ENCODE measurements around the gene CERK. TPM values are rescaled to one million over a fixed set of nuclear protein-coding genes. Genes with fewer than 3 reads are reported as not detected.

The CERK gene
- total RNA-seq, 1 donor from 2014 or later = 42.0 TPM

DNA sequence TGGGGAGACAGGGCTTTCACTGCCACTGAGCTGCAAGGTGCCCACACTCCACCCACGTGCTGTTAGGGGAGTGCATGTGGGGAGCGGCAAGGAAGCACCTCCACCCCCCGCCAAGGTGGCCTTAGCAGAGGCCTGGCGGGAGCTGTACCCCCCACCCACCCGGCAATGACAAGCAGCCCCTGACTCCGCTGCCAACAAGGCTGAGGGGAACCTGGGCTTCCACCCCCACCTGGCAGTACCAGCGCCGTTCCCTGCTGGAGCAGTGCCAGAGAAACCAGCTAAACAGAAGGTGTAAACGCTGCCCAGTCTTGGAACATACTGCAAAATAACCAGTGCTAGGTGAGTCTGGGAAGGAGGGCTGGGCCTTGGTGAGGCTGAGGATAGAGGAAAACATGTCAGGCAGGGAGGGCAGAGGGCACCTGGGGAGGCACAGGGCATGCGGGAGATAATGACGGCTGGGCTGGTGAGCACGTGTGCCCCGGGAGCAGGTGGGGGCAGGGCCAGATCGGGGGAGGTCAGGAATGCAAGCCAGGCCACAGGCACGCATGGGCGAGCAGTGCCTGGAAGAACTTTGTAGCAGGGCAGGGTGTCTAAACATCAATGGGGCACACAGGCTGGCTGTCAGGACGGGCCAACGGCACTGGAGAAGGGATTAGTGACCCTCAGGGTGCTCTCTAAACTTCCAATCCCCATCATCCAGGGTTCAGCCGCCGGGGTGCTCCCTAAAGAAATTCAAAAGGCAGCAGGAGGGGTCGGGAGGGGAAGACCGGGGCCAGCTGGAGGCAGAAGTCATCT lies 6.6 kb downstream of the CERK start:
- DNase-seq = no peak

DNA sequence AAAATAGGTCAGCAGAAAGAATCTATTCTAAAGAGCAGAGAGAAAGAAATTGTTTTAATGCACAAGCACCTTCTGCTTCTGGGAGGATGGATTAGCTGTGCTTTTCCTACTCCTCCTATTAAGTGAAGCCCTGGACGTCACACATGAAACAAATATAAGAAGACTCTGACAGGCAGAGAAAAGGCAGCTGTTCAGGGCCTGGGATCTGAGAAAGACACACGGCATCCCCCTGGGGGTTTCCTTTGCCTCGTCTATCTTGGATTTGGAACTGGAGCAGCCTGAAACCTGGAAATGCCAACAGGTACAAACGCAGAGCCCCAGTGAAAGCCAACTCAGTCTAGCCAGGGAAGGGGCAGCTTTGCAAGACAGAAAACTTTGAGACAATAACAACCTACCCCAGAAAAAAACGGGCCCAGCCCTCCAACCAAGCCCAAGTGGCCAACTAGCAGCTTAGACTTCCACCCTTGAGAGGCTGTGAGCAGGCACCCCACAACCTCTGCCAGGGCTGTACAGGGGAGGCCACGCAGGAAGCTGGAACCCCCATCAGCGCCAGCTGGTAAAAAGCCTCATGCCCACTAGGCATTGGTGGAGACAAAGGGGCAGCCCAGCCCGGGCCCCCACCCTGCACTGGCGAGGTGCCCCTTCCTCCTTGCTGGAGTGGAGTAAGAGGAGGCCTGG lies 7.3 kb downstream of the CERK start:
- DNase-seq = no peak

DNA sequence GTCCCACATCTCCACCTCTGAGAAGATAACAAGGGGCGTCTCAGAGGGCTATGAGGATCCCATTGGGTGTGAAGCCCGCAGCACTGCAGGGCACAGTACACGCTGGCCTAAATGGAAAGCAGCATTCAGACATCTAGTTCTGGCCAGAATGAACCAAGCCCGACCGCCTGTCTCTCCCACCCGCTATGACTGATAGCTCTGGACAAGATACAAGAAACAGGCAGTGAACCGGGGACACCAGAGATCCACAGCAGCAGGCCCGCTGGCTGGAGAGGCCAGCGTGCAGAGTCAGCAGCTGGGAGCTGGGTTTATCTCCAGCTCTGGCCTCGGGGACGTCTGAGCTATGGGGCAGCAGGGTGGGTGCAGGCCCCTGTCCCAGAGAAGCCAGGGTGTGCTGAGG lies 9.6 kb downstream of the CERK start:
- DNase-seq = no peak

DNA sequence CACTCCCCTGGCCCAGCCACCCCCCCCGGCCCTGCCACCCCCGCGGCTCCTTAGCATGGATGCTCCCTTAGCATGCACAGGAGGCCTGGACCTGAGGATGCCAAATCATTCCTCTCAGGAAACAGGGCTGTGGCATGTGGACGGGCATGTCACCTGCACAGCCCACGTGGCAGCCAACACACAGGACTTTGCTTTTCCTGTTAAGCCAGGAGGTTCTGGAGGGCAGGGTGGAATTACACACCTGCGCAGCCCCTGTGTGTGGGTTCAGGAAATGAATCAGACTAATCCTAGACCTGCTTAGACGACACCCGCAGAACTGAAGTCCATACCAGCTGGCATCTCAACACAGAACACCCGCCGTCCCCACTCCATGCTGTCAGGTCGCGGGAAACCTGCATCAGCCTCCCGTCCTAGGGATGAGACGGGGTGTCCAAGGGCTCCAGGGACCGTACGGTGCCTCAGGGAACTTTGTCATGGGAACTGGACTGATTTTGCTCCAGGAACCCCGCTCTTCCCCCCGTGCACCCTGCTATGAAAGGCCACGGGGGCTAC lies 10.2 kb downstream of the CERK start:
- DNase-seq = no peak

DNA sequence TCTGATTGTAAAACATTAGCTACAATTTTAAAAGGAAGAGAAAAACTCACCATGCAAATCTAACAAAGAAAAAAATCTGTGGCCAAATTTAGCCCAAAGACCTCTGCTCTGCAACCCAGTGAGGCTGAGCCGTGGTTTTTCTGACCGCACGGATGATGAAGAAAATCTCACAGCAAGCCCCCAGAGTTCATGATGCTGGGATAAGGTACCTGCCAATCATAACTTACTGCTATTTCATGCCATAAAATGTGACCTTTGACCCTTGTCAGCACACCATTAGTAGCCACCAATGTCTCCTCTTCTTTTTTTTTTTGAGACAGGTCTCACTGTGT lies 11.1 kb downstream of the CERK start:
- DNase-seq = no peak

DNA sequence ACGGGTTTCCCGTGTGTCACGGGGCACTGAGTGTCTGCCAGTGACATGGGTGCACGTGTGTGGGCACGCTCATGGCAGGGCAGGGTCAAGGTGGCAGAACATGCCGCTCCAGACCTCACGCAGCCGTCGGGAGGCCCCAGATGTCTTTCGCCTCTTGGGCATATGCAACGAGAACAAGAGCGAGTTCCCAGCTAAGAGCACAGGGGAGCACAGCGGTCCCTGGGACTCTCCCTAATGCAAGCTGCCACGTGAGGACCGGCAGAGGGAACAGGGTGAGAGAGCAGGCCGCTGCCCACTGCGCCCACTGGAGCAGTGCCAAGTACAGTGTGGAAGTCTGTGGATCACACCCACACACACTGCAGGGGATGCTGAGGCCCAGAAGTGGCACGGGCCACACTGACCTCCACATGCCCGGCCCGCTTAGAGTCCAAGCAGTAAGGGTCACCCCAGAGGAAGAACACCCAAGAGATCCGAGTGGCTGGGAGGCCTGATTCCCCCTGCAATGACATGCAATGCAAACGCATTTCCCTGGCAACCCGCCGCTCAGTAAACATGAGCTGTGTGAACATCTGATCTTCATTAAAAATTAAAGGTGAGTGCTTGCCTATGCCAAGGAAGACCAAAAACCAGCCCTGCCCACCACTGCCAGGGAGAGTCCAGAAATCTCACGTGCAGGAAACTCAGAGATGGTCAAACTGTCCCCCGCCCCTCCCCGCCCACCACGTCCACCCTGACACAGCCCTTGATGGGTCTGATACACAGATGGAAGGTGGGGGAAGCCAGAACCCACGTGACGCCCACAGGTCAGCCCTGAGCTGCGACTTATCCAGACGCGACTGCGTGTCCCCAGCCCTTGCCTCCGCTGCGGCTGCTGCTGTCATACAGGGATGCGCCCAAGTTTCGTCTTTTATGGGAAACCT lies 11.7 kb downstream of the CERK start:
- DNase-seq = no peak

DNA sequence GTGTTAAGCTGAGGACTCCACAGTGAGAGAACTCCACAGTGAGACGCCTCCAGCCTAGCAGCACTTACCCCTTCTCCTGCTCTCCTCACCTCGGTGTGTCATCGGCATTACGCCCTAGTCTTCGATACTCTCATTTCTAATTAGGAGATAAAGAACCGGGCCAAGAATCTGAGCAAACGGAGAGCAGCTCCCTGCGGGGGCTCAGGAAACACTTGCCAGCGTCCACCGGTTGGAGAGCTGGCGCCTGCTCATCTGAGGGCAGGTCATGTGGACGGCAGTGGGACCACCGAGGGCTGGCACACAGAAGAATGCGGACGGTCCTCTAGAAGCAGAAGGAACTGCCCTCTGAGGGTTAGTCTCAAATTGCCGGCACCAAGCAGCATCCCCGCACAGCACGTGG lies 13.0 kb downstream of the CERK start:
- no peak for DNase-seq

DNA sequence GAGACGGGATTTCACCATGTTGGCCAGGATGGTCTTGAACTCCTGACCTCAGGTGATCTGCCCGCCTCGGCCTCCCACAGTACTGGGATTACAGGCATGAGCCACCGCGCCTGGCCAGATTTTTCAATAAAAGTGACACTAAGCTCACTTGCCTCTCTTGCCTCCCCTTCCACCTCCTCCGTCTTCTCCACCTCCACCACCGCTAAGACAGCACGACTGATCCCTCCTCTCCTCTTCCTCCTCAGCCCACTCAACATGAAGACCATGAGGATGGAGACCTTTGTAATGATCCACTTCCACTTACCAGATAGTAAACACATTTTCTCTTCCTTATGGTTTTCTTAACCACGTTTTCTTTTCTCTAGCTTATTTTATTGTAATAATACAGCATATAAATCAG lies 14.2 kb downstream of the CERK start:
- no peak for DNase-seq

DNA sequence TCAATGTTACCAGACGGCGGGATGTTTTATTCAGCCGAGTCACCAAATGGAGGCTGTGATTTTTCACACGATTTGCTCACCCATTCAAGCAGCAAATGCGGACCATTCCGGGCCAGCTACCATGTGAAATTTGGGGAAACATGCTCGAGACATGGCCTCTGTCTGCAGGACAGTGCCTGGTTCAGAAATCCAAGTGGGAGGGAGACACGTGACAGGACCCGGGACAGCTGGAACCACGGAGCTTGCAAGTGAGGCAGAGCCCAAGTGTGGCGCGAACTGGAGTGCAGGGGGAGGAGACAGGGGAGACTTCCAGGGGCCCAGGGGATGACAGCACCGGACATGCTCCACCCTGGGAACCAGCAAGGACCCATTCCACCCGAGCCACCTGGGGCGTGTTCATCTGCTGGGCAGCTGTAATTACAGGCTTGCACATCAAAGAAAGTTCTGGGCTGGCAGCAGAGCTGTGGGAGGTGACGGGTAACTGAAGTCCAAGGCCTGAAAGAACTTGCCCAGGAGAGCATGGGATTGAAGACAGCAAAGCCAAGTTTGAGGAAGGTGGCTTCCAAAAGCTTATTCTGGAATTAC lies 16.5 kb downstream of the CERK start:
- DNase-seq = no peak

DNA sequence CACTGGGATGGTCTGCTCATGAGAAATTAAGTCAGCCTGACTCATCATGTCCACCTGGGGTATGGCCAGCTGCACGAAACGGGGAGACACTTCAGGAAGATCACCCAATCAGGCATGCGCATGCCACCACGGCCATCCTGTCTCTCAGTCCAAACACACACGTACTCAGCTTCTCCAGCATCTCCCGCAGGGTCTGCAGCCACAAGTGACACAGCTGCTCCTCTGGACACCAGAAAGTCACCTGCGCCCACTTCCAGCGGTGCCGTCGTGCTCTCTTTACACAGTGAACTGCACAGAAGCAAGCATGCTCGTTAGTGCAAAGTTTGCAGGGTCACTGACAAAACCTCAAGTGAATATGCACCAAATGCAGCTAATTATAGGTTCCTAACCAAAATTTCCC lies 18.1 kb downstream of the CERK start:
- no peak for DNase-seq

DNA sequence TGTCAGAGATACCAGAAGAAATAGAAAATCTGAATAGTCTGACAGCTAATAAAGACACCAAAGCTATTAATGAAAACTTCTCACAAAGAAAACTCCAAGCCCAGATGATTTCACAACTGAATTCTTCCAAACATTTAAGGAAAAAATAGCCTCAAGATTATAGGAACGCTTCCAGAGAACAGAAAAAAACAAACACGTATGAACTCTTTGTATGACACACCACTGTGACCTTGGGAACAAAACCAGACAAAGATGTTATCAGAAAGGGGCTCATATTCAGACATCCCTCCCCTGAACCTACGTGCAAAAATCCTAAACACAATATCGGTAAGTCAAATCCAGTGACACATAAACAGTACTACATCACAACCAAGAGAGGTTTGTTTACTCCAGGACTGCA lies 23.5 kb downstream of the CERK start:
- no peak for DNase-seq

DNA sequence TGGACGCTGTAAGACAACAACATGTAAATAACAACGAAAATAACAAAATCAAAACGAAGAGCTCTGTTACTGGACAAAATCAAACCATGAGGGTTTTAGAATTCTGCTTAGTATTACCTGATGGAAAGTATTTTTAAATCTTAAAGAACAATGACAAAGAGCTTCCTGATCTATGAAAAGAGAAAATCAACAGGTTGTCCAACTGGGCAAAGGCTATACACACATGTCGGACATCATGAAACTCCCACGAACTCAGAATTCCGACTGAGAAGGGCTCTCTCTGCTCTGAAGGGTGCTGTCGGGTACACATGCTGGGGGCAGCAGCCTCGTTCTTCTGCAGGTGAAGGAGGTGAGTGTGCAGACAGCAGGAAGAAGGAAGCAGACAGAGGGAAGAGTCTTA lies 25.8 kb downstream of the CERK start:
- no peak for DNase-seq

DNA sequence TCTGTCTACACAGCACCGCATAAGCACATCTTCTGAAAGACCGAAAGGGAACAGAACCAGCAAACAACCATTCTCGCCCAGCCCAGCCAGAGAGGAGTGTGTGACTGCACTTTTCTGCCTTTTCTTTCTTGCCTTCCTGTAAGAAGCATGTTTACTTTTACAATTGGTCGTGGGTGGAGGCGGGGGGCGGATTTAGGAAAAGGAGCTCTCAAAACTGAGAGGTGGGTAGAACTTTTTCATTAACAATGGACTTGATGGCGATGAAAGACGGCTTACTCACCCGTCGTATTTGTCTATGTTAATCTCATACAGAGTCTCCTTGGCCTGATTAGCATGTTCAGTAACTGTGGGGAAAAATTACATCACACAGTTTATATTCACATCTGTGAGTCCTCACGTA lies 27.2 kb downstream of the CERK start:
- no peak for DNase-seq

DNA sequence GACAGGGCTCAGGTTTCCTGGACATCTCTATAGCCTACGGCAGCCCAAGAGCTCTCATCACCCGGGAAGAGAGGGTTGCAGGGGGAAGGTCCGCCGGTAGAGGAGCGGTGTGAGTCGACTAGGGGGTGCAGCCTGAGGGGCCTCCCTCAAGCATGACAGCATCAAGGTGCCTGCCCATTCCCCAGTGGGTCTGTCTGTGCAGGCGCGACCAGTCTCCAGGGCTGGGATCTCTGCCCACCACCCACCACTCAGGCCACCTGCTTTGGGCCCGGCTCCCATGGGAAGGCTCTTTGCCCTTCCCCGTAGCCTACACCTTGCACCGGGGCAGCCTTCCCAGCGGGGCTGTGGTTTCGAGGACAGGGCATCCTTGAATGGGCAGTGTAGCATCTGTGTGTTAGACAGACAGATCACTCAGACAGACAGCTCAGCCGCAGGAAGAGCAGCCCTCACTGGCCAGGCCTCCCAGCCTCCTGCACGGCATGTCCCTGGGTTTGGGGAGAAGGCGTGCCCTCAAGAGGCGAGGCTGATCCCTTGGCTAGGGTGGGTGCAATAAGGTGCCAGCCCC lies 29.2 kb downstream of the CERK start:
- DNase-seq = no peak

DNA sequence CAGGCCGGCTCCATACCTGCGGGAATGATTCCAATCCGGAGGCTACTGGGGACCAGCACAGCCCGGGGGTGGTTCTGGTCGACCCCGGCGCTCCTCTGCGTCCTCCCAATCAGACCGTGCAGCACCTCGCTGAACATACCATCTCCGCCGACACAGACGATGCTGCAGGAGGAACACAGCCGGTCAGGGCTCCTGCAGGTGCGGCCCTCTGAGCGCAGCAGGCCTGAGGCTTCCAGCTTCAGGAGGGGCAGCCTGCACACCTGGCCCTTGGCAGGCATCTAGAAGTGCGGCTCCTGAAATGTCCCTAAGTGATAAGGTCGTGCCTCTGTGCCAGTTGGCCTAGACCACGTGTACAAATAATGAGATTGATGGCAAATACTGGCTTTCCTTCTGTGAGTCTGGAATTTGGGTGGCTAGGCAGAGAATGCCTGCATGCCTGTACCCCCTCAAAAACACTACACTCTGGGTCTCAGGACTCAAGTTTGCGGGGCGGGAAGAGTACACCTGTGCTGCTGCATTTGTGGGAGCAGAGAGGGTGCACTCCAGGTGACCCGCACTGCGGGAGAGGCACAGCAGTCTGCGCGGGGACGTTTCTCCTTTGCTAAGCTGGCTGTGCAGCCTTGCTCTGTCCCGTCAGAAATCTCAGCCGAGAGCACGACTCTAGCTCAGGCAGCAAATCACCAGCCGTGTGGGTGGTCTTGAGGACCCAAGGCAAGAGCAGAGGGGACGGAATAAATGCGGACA lies 30.1 kb downstream of the CERK start:
- DNase-seq = no peak

DNA sequence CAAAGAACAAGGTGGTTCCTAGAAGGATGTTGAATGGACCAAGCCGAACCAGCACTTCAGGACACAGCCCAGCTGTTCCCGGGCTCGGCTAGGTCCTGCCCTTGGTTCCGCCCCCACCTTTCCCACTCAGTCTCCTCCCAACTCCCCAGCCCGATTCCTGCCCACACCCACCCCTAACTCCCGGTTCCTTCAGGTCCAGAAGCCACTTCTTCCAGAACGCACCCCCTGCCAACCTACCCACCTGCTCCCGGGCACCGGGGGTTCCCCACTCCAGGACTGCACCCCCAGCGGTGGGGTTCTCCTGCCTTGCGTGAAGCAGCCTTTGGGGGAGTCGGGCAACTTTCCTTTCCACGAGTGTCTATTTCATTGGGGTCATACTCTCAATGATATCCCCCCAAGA lies 30.7 kb downstream of the CERK start:
- no peak for DNase-seq

DNA sequence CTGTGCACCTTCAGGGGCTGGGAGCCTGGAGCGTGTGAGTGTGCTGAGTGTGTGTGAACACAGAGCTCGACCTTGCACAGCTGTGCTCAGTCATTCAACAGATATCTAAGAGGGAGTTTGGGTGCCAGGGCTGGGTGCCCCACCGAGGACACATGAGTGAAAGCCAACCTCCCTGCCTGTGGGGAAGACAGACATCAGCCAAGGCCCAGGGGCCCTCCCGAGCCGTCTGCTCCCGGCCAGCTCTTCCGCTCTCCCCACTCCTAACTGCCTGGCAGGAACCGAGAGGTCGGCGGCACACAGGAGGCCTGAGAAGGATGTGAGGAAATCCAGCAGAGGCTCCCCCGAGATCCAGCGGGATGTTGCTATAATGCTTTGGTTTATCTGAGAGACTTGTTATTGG lies 32.0 kb downstream of the CERK start:
- DNase-seq = no peak

DNA sequence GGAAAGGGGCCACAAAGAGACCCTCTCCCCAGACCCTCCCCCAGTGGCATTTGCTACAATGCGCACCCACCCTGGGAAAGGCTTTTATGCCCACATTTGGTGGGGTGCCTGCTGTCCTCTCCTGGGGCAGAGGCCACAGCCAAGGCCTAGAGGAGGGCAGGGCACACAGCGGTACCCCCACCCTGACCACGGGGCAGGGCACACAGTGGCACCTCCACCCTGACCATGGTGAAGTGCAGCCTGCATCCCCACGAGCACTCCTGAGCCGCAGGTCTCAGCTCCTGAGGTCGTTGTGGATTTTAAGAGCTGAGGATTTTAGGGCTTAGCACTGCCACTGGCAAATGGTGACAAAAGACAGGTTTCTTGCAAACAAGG lies 34.1 kb downstream of the CERK start:
- no peak for DNase-seq

DNA sequence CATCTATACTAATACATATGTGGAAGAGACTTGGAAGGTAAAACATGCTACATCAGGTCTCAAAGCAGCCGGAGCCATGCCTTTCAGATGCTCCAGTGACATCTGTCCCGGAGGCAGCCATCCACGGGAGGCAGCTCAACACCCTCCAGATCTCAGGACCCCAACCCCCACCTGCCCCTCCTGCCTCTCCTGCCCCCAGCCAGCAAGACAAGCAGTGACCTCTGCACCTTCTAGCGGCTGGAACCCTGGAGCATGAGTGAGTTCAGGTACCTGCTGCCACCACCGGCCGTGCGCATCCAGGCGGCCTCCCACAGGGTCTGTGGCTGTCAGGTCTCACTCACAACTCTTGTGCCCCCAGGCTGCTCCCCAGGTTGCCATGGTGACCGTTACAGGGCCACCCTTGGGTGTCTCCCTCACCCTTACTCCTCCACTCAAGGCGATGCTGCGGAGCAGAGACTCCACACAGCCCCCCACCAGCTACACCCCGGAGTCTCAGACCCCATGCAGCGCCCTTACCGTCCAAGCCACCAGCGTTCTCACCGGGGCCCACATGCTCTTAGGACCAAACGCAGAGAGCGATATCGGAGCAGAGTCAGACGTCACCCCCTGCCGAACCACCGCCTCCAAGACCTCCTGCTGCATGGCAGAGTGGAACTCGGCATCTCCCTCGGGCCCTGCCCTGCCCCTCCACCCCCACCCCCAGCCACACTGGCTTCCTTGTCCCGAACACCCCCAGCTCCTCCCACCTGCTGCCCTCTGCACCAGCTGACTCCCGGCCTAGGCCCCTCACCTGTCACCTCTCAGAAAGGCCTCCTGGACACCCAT lies 34.7 kb downstream of the CERK start:
- DNase-seq = no peak

DNA sequence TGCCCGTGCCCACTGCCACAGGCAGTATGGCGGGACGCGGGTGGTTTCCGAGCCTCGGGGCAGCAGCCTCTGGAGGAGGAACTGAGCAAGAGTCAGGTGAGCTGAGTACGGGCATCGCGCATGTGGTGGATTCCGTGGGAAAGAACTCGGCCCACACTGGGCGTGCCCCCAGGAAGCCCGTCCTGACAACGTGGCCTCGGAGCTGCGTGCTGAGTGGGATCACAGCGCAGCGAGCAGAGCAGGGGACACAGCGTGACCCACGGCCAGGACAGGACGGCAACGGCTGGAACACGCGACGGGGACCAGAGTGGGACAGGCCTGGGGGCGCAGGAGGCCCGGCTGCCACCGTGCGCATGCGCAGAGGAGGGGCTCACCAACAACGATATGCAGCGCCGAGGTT lies 36.8 kb downstream of the CERK start:
- no peak for DNase-seq

DNA sequence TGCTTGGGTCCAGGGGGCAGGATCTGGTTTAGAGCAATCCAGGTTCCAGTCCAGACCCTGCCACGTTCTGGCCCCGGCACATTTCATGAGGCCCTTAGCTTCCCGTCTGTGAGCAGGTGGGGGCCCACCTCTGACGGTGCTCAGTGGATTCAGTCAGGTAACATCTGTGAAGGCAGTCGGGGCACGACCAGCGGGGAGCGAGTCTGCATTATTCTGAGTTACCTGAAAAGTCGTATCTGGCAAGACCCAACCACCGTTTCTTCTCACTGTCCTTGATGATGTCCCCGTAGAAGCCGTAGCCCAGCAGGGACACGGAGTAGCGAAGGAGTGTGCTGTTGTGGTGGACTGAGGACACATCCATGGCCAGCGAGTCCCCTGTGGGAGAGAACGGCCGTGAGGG lies 39.0 kb downstream of the CERK start:
- DNase-seq = no peak

Data from occipital lobe (tissue), 2 donors.